WTC11 (cell line): ENCODE results near the gene MAST4. TPM values are rescaled to one million over a fixed set of nuclear protein-coding genes. Genes with fewer than 3 reads are reported as not detected.

Source experiments
- ATAC-seq: fragments of 200-7000 bp; cut with Tn5 transposase; 2 replicates; pipeline ENCODE4 v1.10.0; 2021; ENCODE audit warnings: mild to moderate bottlenecking, moderate library complexity
- CTCF ChIA-PET: fragments of 300-600 bp; sonication (Branson Sonifier 250); formaldehyde crosslinking; loops from one replicate; lab custom pipeline; 2021; ENCODE audit warnings: antibody characterized with exemption; lab: Charles Lee
- POLR2A ChIA-PET: fragments of 350-600 bp; sonication (Branson Sonifier 250); formaldehyde crosslinking; loops from one replicate; lab custom pipeline; 2021; ENCODE audit warnings: antibody characterized with exemption; lab: Charles Lee
- DNase-seq: peaks from one replicate; pipeline ENCODE4 v3.0.0; 2021; ENCODE audit warnings: low spot score
- H3K27ac Mint-ChIP-seq: 2 replicates; pipeline ENCODE4 v1.8.0; 2021; ENCODE audit warnings: mixed read lengths
- H3K27me3 Mint-ChIP-seq: 2 replicates; pipeline ENCODE4 v1.8.0; 2021; ENCODE audit warnings: low read depth, mild to moderate bottlenecking, moderate library complexity, mixed read lengths
- H3K36me3 Mint-ChIP-seq: 2 replicates; pipeline ENCODE4 v1.8.0; 2021; ENCODE audit warnings: mixed read lengths
- H3K4me1 Mint-ChIP-seq: 2 replicates; pipeline ENCODE4 v1.8.0; 2022; ENCODE audit warnings: mixed read lengths
- H3K4me3 Mint-ChIP-seq: 2 replicates; pipeline ENCODE4 v1.8.0; 2021; ENCODE audit warnings: mild to moderate bottlenecking, moderate library complexity, mixed read lengths
- H3K9me3 Mint-ChIP-seq: 2 replicates; pipeline ENCODE4 v1.8.0; 2021; ENCODE audit warnings: mixed read lengths
- AFF4 ChIP-seq: sonication (generic); formaldehyde crosslinking; IDR thresholded peaks from 2 replicates; pipeline ENCODE4 v1.8.1; 2023; ENCODE audit warnings: mild to moderate bottlenecking, missing genetic modification reagents, borderline replicate concordance
- CBFB ChIP-seq: sonication (generic); formaldehyde crosslinking; IDR thresholded peaks from 2 replicates; pipeline ENCODE4 v1.8.1; 2022; ENCODE audit warnings: mild to moderate bottlenecking, low read depth, missing genetic modification reagents
- CDX4 ChIP-seq: fragments of 250-450 bp; sonication (Bioruptor Pico); IDR thresholded peaks from 2 replicates; pipeline ENCODE4 v1.9.0; 2021; ENCODE audit warnings: moderate library complexity, mild to moderate bottlenecking, inconsistent platforms, borderline replicate concordance
- E2F4 ChIP-seq: sonication (generic); formaldehyde crosslinking; IDR thresholded peaks from 2 replicates; pipeline ENCODE4 v1.8.1; 2022; ENCODE audit warnings: low read depth, mild to moderate bottlenecking, moderate library complexity, missing genetic modification reagents, borderline replicate concordance
- E2F5 ChIP-seq: sonication (generic); formaldehyde crosslinking; IDR thresholded peaks from 2 replicates; pipeline ENCODE4 v1.8.1; 2022; ENCODE audit warnings: mild to moderate bottlenecking, moderate library complexity, missing genetic modification reagents
- ETV6 ChIP-seq: sonication (generic); formaldehyde crosslinking; IDR thresholded peaks from 2 replicates; pipeline ENCODE4 v1.8.1; 2022; ENCODE audit warnings: mild to moderate bottlenecking, missing genetic modification reagents
- FOXK1 ChIP-seq: sonication (generic); formaldehyde crosslinking; IDR thresholded peaks from 2 replicates; pipeline ENCODE4 v1.8.0; 2022; ENCODE audit warnings: mild to moderate bottlenecking, moderate library complexity, missing genetic modification reagents
- FOXP1 ChIP-seq: sonication (generic); formaldehyde crosslinking; IDR thresholded peaks from 2 replicates; pipeline ENCODE4 v1.8.0; 2022; ENCODE audit warnings: missing genetic modification reagents, mild to moderate bottlenecking, moderate library complexity, borderline replicate concordance
- GABPB1 ChIP-seq: sonication (generic); formaldehyde crosslinking; IDR thresholded peaks from 2 replicates; pipeline ENCODE4 v1.8.1; 2023; ENCODE audit warnings: mild to moderate bottlenecking, missing genetic modification reagents
- GRHL2 ChIP-seq: fragments of 250-450 bp; sonication (Bioruptor Pico); IDR thresholded peaks from 2 replicates; pipeline ENCODE4 v1.8.0; 2022; ENCODE audit warnings: mild to moderate bottlenecking, moderate library complexity; ENCODE audit not compliant: insufficient replicate concordance, severe bottlenecking
- MAX ChIP-seq: sonication (generic); formaldehyde crosslinking; IDR thresholded peaks from 2 replicates; pipeline ENCODE4 v1.8.0; 2022; ENCODE audit warnings: mild to moderate bottlenecking, missing genetic modification reagents
- NFATC4 ChIP-seq: fragments of 250-450 bp; sonication (Bioruptor Pico); IDR thresholded peaks from 2 replicates; pipeline ENCODE4 v1.9.0; 2021; ENCODE audit warnings: mild to moderate bottlenecking
- SP1 ChIP-seq: sonication (generic); formaldehyde crosslinking; conservative IDR thresholded peaks from 2 replicates; pipeline ENCODE4 v1.8.1; 2022; ENCODE audit warnings: missing genetic modification reagents
- TEAD4 ChIP-seq: sonication (generic); formaldehyde crosslinking; IDR thresholded peaks from 2 replicates; pipeline ENCODE4 v1.8.0; 2022; ENCODE audit warnings: mild to moderate bottlenecking, missing genetic modification reagents
- TP53 ChIP-seq: sonication (generic); formaldehyde crosslinking; IDR thresholded peaks from 2 replicates; pipeline ENCODE4 v1.8.1; 2023; ENCODE audit warnings: mild to moderate bottlenecking, missing genetic modification reagents
- USF1 ChIP-seq: sonication (generic); formaldehyde crosslinking; IDR thresholded peaks from 2 replicates; pipeline ENCODE4 v1.8.0; 2022; ENCODE audit warnings: mild to moderate bottlenecking, missing genetic modification reagents
- ZMAT4 ChIP-seq: fragments of 250-450 bp; sonication (Bioruptor Pico); IDR thresholded peaks from 2 replicates; pipeline ENCODE4 v1.9.0; 2021; ENCODE audit warnings: mild to moderate bottlenecking
- ZNF219 ChIP-seq: sonication (generic); formaldehyde crosslinking; IDR thresholded peaks from 2 replicates; pipeline ENCODE4 v1.8.0; 2023; ENCODE audit warnings: missing genetic modification reagents, mild to moderate bottlenecking, borderline replicate concordance
- ZNF263 ChIP-seq: sonication (generic); formaldehyde crosslinking; IDR thresholded peaks from 2 replicates; pipeline ENCODE4 v1.8.1; 2022; ENCODE audit warnings: low read depth, mild to moderate bottlenecking, moderate library complexity, missing genetic modification reagents
- ZNF396 ChIP-seq: fragments of 250-450 bp; sonication (Bioruptor Pico); IDR thresholded peaks from 2 replicates; pipeline ENCODE4 v1.8.0; 2021; ENCODE audit warnings: mild to moderate bottlenecking, moderate library complexity, borderline replicate concordance
- ZNF416 ChIP-seq: fragments of 250-450 bp; sonication (Bioruptor Pico); IDR thresholded peaks from 2 replicates; pipeline ENCODE4 v1.9.0; 2021; ENCODE audit warnings: mild to moderate bottlenecking, inconsistent platforms
- total RNA-seq: library from RNA; stranded (reverse); gene quantifications from 3 replicates; pipeline ENCODE4 v1.2.3, GENCODE V29; 2021

The MAST4 gene
- total RNA-seq, 1 experiment from 2014 or later, result 8.0 TPM

- no peaks in the 10 kb centered on the region for H3K27me3 Mint-ChIP-seq
- H3K4me1 Mint-ChIP-seq, result peaks cover 5% of the 10 kb centered on the region; the same call in 1 of the 2 replicates
- ChIA-PET POLR2A (no interaction called here), CTCF (no interaction called here)
- H3K27ac Mint-ChIP-seq, result no peak overlapping the region
- no peak for ATAC-seq
- DNase-seq, result no peak
- H3K4me3 Mint-ChIP-seq, result no peak overlapping the region
- TF ChIP-seq E2F5 (CRISPR knock-in tag) (no peak), ZMAT4 (no peak), TP53 (CRISPR knock-in tag) (no peak), FOXP1 (no peak), SP1 (CRISPR knock-in tag) (no peak), ZNF416 (CRISPR knock-in tag) (no peak), AFF4 (no peak), CBFB (no peak), GABPB1 (CRISPR knock-in tag) (no peak), USF1 (CRISPR knock-in tag) (no peak), FOXK1 (CRISPR knock-in tag) (no peak), CDX4 (CRISPR knock-in tag) (no peak), ZNF263 (CRISPR knock-in tag) (no peak), NFATC4 (CRISPR knock-in tag) (no peak), GRHL2 (no peak), ETV6 (no peak), MAX (CRISPR knock-in tag) (no peak), TEAD4 (CRISPR knock-in tag) (no peak)
- no peaks in the 10 kb centered on the region for H3K9me3 Mint-ChIP-seq
- no peaks in the 10 kb centered on the region for H3K36me3 Mint-ChIP-seq
These were observed 556.2 kb downstream of the MAST4 start for GRCh38 chr5:67152400-67152799.

GRCh38 chr5:67153292-67153691 lies 557.1 kb downstream of the MAST4 start:
- CTCF ChIA-PET, result no interaction called here
- Mint-ChIP-seq H3K4me1 (peaks cover 5% of the 10 kb centered on the region; the same call in 1 of the 2 replicates), H3K9me3 (no peaks in the 10 kb centered on the region), H3K27ac (no peak overlapping the region), H3K36me3 (no peaks in the 10 kb centered on the region), H3K27me3 (no peaks in the 10 kb centered on the region), H3K4me3 (no peak overlapping the region)
- ATAC-seq (no peak), DNase-seq (no peak)
- POLR2A ChIA-PET, result no interaction called here
- TF ChIP-seq AFF4 (no peak), NFATC4 (CRISPR knock-in tag) (no peak), E2F4 (CRISPR knock-in tag) (no peak), ZNF219 (no peak), ZNF396 (CRISPR knock-in tag) (no peak), GRHL2 (no peak), CBFB (no peak)
